H1 (cell line): Measurements from ENCODE around the gene NKAIN2.

ENCODE experiments used
- EZH2 ChIP-seq: fragments of 200-600 bp; sonication (generic); IDR thresholded peaks from 2 replicates; pipeline ENCODE4 v1.7.1; 2012; ENCODE audit warnings: low read depth, mild to moderate bottlenecking, moderate library complexity, low read length, inconsistent platforms; ENCODE audit not compliant: severe bottlenecking
- HDAC2 ChIP-seq, 2 experiments: fragments of 300-600 bp in 1 of 2; sonication (generic) in 1 of 2; IDR thresholded peaks; 2 replicates each; pipeline ENCODE4 v1.6.1; 2011 to 2012; ENCODE audit warnings: low read depth in 2 of 2, low read length in 2 of 2, mild to moderate bottlenecking in 2 of 2, moderate library complexity in 2 of 2, borderline replicate concordance in 1 of 2, inconsistent platforms in 1 of 2
- JUND ChIP-seq: IDR thresholded peaks from 2 replicates; pipeline ENCODE4 v1.6.1; 2011; ENCODE audit warnings: mild to moderate bottlenecking, improper control_type of control experiment, low read length
- POLR2A ChIP-seq, 2 experiments: IDR thresholded peaks; 1 replicate in 1 of 2; 2 replicates in 1 of 2; pipeline ENCODE4 v1.6.1; 2011; ENCODE audit warnings: low read depth in 2 of 2, low read length in 2 of 2, mild to moderate bottlenecking in 2 of 2; ENCODE audit errors: control extremely low read depth in 1 of 2
- POLR2AphosphoS5 ChIP-seq: IDR thresholded peaks from 2 replicates; pipeline ENCODE4 v1.6.1; 2011; ENCODE audit warnings: low read depth, low read length
- RXRA ChIP-seq: IDR thresholded peaks from 2 replicates; pipeline ENCODE4 v1.6.1; 2011; ENCODE audit warnings: low read depth, mild to moderate bottlenecking, low read length, moderate library complexity; ENCODE audit not compliant: insufficient read depth
- USF2 ChIP-seq: IDR thresholded peaks from 2 replicates; pipeline ENCODE4 v1.6.1; 2011; ENCODE audit warnings: low read length, improper control_type of control experiment
- TF ChIP-seq, protein P1 (sequence below), 3 experiments: IDR thresholded peaks; 1 replicate in 2 of 3; 2 replicates in 1 of 3; pipeline versions ENCODE4 v1.5.1 to v1.6.1; 2011; ENCODE audit warnings: low read length in 3 of 3, mild to moderate bottlenecking in 3 of 3, inconsistent platforms in 2 of 3, low read depth in 1 of 3, moderate library complexity in 1 of 3; ENCODE audit not compliant: insufficient read depth in 1 of 3; ENCODE audit errors: control extremely low read depth in 1 of 3

DNA sequence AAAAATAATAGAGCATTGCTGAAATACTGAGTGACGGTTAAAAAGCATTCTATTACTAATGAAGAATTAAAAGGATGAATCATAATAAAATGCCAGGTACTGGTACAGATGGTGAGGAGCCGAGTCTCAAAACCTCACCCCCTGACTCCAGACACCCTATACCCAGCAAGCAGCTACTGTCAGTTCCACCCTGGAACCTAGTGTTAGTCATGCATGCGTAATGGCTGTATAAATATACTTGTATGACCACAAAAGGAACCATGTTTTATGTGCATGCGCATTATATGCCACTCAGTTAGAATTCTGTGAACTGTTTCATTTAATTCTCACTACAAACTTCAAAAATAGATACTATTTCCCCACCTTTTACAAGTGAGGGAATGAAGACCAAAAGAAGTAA lies 589.9 kb downstream of the NKAIN2 start:
- no peak for TF ChIP-seq POLR2A (IDR thresholded peaks at IDR 0.05; ENCODE audit: control extremely low read depth in 1 of 2, low read depth in 2 of 2, low read length in 2 of 2)
- TF ChIP-seq RXRA = no peak
- TF ChIP-seq POLR2AphosphoS5 = no peak
- TF ChIP-seq, protein P1, sequence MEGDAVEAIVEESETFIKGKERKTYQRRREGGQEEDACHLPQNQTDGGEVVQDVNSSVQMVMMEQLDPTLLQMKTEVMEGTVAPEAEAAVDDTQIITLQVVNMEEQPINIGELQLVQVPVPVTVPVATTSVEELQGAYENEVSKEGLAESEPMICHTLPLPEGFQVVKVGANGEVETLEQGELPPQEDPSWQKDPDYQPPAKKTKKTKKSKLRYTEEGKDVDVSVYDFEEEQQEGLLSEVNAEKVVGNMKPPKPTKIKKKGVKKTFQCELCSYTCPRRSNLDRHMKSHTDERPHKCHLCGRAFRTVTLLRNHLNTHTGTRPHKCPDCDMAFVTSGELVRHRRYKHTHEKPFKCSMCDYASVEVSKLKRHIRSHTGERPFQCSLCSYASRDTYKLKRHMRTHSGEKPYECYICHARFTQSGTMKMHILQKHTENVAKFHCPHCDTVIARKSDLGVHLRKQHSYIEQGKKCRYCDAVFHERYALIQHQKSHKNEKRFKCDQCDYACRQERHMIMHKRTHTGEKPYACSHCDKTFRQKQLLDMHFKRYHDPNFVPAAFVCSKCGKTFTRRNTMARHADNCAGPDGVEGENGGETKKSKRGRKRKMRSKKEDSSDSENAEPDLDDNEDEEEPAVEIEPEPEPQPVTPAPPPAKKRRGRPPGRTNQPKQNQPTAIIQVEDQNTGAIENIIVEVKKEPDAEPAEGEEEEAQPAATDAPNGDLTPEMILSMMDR (IDR thresholded peaks at IDR 0.05; ENCODE audit: control extremely low read depth in 1 of 3, insufficient read depth in 1 of 3, low read depth in 1 of 3, low read length in 3 of 3) = no peak
- no peak for TF ChIP-seq USF2
- no peak for TF ChIP-seq EZH2
- no peak for TF ChIP-seq JUND
- TF ChIP-seq HDAC2 (IDR thresholded peaks at IDR 0.05; ENCODE audit: borderline replicate concordance in 1 of 2, low read depth in 2 of 2, low read length in 2 of 2) = no peak
